ENCODE data around the gene PRRT3. TPM values are rescaled to one million over a fixed set of nuclear protein-coding genes. Genes with fewer than 3 reads are reported as not detected.
A peak's percentile ranks its signal among the peaks of the same experiment; 100 is the strongest.

Gene PRRT3
- total RNA-seq, 1 donor from 2014 or later = 8.2 TPM

DNA sequence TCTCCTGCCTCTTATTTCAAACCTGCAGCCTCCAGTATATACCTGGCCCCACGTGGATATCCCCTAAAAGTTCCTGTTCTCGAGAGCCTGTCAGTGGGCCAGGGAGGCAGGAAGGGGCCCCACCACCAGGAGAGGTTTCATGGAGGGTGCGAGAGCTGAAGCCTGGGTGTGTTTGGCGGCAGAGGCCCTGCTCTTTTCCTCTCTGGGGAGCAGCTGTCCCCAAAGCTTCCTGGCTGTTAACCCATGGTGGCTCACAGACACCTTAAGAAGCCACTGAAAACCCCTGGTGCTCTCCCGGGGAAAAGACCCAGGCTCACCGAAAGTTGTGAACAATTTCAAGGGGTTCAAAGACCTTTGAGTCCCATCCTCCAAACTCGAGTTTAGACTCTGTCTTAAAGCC is 1.1 kb downstream of the PRRT3 start:
- Mint-ChIP-seq H3K27me3 (no peaks in the 10 kb centered on the region), H3K27ac (peak overlapping the region; percentile 92), H3K4me1 (ENCODE audit: unreplicated experiment) (peaks cover 22% of the 10 kb centered on the region), H3K9me3 (no peaks in the 10 kb centered on the region), H3K4me3 (peak overlapping the region; percentile 76), H3K36me3 (no peaks in the 10 kb centered on the region)
- TF ChIP-seq, protein P1, sequence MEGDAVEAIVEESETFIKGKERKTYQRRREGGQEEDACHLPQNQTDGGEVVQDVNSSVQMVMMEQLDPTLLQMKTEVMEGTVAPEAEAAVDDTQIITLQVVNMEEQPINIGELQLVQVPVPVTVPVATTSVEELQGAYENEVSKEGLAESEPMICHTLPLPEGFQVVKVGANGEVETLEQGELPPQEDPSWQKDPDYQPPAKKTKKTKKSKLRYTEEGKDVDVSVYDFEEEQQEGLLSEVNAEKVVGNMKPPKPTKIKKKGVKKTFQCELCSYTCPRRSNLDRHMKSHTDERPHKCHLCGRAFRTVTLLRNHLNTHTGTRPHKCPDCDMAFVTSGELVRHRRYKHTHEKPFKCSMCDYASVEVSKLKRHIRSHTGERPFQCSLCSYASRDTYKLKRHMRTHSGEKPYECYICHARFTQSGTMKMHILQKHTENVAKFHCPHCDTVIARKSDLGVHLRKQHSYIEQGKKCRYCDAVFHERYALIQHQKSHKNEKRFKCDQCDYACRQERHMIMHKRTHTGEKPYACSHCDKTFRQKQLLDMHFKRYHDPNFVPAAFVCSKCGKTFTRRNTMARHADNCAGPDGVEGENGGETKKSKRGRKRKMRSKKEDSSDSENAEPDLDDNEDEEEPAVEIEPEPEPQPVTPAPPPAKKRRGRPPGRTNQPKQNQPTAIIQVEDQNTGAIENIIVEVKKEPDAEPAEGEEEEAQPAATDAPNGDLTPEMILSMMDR (conservative IDR thresholded peaks at IDR 0.05) = no peak
- no peak for DNase-seq (ENCODE audit: extremely low spot score, unreplicated experiment)

DNA sequence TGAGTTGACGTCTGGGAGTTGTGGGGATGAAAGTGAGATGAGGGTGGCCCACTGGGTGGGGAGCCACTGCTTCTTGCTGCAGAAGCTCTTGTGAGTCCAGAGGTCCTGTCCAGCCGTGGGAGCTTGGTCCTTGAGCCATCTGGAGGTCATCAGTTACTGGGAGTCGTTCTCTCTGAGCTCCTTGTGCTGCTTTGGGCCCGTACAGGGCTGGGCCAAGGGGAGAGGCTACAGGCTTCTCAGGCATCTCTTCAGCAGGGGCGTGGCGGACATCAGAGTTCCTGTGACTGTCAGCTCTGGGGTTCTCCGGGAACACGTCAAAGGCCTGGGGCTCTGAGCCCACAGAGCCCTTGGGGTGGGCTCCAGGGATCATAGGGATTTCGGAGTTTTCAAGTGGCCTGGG is 2.6 kb downstream of the PRRT3 start:
- Mint-ChIP-seq H3K27ac (peak overlapping the region; percentile 92), H3K27me3 (no peaks in the 10 kb centered on the region), H3K36me3 (no peaks in the 10 kb centered on the region), H3K4me1 (ENCODE audit: unreplicated experiment) (peaks cover 9% of the 10 kb centered on the region), H3K9me3 (no peaks in the 10 kb centered on the region), H3K4me3 (peak overlapping the region; percentile 67)
- TF ChIP-seq, protein P1 (conservative IDR thresholded peaks at IDR 0.05) = no peak
- no peak for DNase-seq (ENCODE audit: extremely low spot score, unreplicated experiment)

DNA sequence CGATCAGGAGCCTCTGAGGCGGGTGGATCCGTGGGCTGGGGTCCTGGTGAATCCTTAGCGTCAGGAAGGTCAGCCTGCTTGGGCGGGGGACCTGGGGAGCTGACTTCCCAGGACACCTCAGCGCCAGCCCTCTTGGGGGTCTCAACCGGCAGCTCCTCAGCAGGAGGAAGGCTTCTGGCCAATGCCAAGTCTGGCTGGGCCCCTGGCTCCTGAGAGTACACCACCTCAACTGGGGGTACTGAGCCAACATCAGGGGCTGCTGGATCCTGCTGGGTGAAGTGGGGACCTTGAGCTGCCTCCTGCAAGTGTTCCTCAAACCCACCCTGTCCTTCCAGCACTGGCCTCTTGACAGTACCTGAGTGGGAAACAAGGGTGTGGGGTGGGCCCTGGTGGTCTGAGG is 3.1 kb downstream of the PRRT3 start:
- no peaks in the 10 kb centered on the region for H3K36me3 Mint-ChIP-seq
- TF ChIP-seq, protein P1 (conservative IDR thresholded peaks at IDR 0.05) = no peak
- no peak for DNase-seq (ENCODE audit: extremely low spot score, unreplicated experiment)
- no peak overlapping the region for H3K4me3 Mint-ChIP-seq
- no peaks in the 10 kb centered on the region for H3K9me3 Mint-ChIP-seq
- no peak overlapping the region for H3K27ac Mint-ChIP-seq
- peaks cover 5% of the 10 kb centered on the region for H3K4me1 Mint-ChIP-seq (ENCODE audit: unreplicated experiment)
- no peaks in the 10 kb centered on the region for H3K27me3 Mint-ChIP-seq

DNA sequence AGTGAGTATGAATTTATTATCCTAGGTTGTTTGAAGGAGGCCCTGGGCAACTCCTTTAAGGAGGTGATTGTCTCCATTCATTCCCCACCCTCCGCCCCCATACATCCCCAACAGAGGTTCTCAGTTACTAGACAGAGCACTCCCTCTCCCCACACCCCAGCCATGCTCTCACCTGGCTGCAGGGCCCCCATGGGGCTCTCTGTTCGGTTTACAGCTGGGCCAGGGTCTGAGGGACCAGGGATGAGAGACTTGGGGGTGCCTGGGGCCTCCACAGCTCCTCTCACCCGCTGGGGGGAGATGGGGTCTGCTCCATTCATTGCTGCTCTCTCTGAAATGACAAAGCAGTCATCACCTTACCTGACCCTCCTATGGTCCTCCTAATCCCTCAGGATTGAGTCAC is 3.6 kb downstream of the PRRT3 start:
- Mint-ChIP-seq H3K4me3 (no peak overlapping the region), H3K36me3 (no peaks in the 10 kb centered on the region), H3K9me3 (no peaks in the 10 kb centered on the region), H3K27ac (no peak overlapping the region), H3K4me1 (ENCODE audit: unreplicated experiment) (peaks cover 5% of the 10 kb centered on the region), H3K27me3 (no peaks in the 10 kb centered on the region)
- TF ChIP-seq, protein P1 (conservative IDR thresholded peaks at IDR 0.05) = no peak
- no peak for DNase-seq (ENCODE audit: extremely low spot score, unreplicated experiment)

DNA sequence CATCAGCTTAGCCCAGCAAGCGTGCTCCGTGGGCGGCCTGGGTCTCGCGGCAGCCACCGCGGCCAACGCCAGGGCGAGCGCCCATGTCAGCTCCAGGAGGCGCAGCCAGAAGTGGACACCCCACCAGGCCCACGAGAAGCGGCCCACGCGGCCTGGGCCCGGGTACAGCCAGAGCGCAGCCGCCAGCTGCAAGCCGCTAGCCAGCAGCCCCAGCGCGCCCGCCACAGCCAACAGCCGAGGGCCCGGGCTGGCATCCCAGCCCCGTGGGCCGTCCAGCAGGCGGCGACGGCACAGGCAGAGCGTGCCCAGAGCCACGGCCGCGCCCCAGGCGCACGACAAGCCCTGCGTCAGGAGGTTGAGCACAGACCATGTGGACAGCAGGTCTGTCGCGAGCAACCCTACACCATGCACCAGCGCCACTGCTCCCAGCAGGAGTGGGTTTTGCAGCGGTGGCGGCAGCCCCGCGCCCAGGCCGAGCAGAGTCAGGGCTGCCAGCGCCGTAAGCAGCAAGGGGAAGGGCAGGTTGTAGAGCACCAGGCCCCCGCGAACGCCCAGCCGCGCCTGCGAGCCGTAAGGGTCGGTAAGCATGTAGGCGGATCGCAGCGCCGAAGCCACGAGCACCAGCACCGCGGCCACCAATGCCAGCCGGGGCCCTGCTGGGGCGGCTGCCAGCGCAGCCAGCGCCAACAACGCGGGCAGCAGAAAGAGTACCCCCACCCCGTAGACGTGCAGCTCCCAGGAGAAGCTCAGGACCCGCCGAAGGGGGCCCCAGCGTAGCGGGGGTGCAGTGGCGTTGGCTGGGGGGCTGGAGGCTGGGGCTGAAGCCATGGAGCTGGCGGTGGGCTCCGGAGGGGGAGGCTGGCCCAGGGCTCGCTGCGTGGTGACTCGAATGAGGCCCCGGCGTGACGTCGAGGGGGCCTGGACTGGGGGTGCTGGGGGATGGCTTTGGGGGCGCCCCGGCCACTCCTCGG is 4.9 kb downstream of the PRRT3 start:
- Mint-ChIP-seq H3K4me3 (peak overlapping the region; percentile 87), H3K9me3 (no peaks in the 10 kb centered on the region), H3K4me1 (ENCODE audit: unreplicated experiment) (peaks cover 5% of the 10 kb centered on the region), H3K27ac (no peak overlapping the region), H3K36me3 (no peaks in the 10 kb centered on the region), H3K27me3 (no peaks in the 10 kb centered on the region)
- DNase-seq (ENCODE audit: extremely low spot score, unreplicated experiment) = no peak
- TF ChIP-seq, protein P1 (conservative IDR thresholded peaks at IDR 0.05) = peak; percentile 67
